GM21786 (cell line): ENCODE results near the gene LRCH4.
"Not testable (repeated sequence)": the region's sequence is repeated elsewhere in the genome, so short reads cannot be mapped to it uniquely, and the experiment has no call there.

Experiments
- ATAC-seq: cut with Tn5 transposase; IDR thresholded peaks from one replicate; pipeline ENCODE4 v1.9.1; 2021; ENCODE audit not compliant: unreplicated experiment

The LRCH4 gene

GRCh38 chr7:100546926-100547800, 38.8 kb downstream of the LRCH4 start:
- no peak for ATAC-seq

GRCh38 chr7:100546129-100546925, 39.6 kb downstream of the LRCH4 start:
- ATAC-seq: peak; percentile 40

- ATAC-seq: peak; percentile 63
Measured at GRCh38 chr7:100545360-100546128, 40.4 kb downstream of the LRCH4 start.

- ATAC-seq: no peak
Measured at GRCh38 chr7:100544967-100545359, 41.0 kb downstream of the LRCH4 start.

GRCh38 chr7:100544386-100544785, 41.5 kb downstream of the LRCH4 start:
- ATAC-seq: no peak

- no peak for ATAC-seq
Measured at GRCh38 chr7:100543586-100543985, 42.3 kb downstream of the LRCH4 start.

- not testable (repeated sequence) for ATAC-seq
Measured at GRCh38 chr7:100541309-100541708, 44.6 kb downstream of the LRCH4 start.

GRCh38 chr7:100540073-100540723, 45.7 kb downstream of the LRCH4 start:
- no peak for ATAC-seq

- ATAC-seq: no peak
Measured at GRCh38 chr7:100539436-100540006, 46.4 kb downstream of the LRCH4 start.

GRCh38 chr7:100538654-100539435, 47.1 kb downstream of the LRCH4 start, which contains the start of gene AGFG2:
Gene AGFG2 (plus strand): TSS chr7:100539203. CDS start chr7:100539347, 144 bp downstream.
- peak; percentile 95 for ATAC-seq

GRCh38 chr7:100538348-100538653, 47.6 kb downstream of the LRCH4 start:
- ATAC-seq: no peak

- ATAC-seq: not testable (repeated sequence)
Measured at GRCh38 chr7:100536695-100537094, 49.2 kb downstream of the LRCH4 start.

GRCh38 chr7:100535982-100536381, 49.9 kb downstream of the LRCH4 start:
- ATAC-seq: not testable (repeated sequence)

- no peak for ATAC-seq
Measured at GRCh38 chr7:100532165-100533022, 53.5 kb downstream of the LRCH4 start.

- ATAC-seq: not testable (repeated sequence)
Measured at GRCh38 chr7:100528108-100528866, 57.6 kb downstream of the LRCH4 start.
